H1 (cell line): Measurements from ENCODE around the gene PHRF1. TPM values are rescaled to one million over a fixed set of nuclear protein-coding genes. Genes with fewer than 3 reads are reported as not detected.

Experiments used
- PHF8 ChIP-seq: fragments of 200-600 bp; sonication (generic); conservative IDR thresholded peaks from 2 replicates; pipeline ENCODE4 v1.7.1; 2012; ENCODE audit warnings: low read depth, mild to moderate bottlenecking, inconsistent platforms, low read length, moderate library complexity
- polyA plus RNA-seq, 7 experiments: library from polyadenylated mRNA; depleted of rRNA in 3 of 7; stranded (reverse) in 5 of 7; unstranded in 2 of 7; fragments of >200 nt in 5 of 7; fragments of 200-250 nt in 2 of 7; gene quantifications; 1 replicate in 5 of 7; 2 replicates in 1 of 7; 4 replicates in 1 of 7; pipeline versions ENCODE4 v1.2.1 to v1.2.3, GENCODE V29; 2011 to 2013; ENCODE audit warnings: missing spikeins in 2 of 7, mixed read lengths in 2 of 7
- total RNA-seq: library from RNA; stranded (reverse); fragmentation: NEBNext Ultra II Directional; extraction: Animal tissue kit (Norgen Biotek cat#: 25700); gene quantifications from 2 replicates; pipeline ENCODE4 v1.2.1, GENCODE V29; 2021
- TF ChIP-seq, protein P1 (sequence below): IDR thresholded peaks from 2 replicates; pipeline ENCODE4 v1.6.1; 2012; ENCODE audit warnings: inconsistent platforms

The PHRF1 gene
- total and polyA plus RNA-seq, 2 of the 8 experiments (the other 6 are each of a cell fraction or from before 2014, with no cell fraction given) = 13.4 to 37.3 TPM

DNA sequence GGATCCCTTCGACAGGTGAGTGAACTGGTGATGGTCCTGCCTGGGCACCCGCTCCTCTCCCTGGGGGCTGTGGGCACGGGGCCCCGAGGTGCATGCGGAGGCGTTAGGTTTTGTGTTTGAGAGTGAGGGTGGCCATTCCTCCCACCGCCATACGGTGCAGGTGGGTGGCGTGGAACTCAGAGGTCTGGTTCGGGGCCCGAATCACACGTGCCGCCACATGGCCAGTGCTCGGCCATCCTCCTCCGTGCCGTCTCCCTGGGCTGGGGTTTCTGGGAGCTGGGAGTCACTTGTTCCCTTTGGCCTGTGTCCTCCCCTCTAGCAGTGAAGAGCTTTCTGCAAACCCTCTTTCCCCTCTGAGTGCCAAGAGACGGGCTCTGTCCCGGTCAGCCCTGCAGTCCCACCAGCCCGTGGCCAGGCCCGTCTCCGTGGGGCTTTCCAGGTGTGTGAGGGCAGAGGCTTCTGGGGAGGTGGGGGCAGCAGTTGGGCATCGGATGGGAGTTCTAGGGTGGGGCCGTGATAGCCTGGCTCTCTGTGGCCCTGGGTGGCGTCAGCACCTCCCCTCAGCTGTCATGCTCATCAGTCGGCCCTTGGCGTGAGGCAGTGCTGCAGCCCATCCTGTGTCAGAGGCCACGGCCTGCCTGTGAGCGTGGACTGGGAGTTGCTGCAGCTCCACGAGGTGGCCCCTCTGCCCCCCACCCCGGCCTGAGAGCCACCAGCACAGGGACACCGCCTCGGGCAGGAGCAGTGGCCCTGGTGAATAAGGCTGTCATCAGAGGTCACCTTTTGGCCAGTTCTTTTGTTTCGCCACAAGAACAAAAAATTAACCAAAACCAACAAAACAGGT is 29.2 kb downstream of the PHRF1 start (continued):
- no peak for TF ChIP-seq PHF8
- TF ChIP-seq, protein P1, sequence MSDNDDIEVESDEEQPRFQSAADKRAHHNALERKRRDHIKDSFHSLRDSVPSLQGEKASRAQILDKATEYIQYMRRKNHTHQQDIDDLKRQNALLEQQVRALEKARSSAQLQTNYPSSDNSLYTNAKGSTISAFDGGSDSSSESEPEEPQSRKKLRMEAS = no peak
